GM21515 (cell line): Measurements from ENCODE around the gene PDK3.

ENCODE experiments used
- ATAC-seq: cut with Tn5 transposase; IDR thresholded peaks from one replicate; pipeline ENCODE4 v1.9.1; 2021; ENCODE audit not compliant: unreplicated experiment

Gene PDK3

GRCh38 chrX:24464836-24465531, at the start of gene PDK3:
Gene PDK3 (plus strand): TSS chrX:24465286. CDS start chrX:24465456, 170 bp downstream.
- ATAC-seq = peak; percentile 97

GRCh38 chrX:24415921-24416320, 49.2 kb upstream of the PDK3 start:
- no peak for ATAC-seq

GRCh38 chrX:24423960-24424359, 41.1 kb upstream of the PDK3 start:
- no peak for ATAC-seq

GRCh38 chrX:24424948-24425347, 40.1 kb upstream of the PDK3 start:
- ATAC-seq = no peak

- ATAC-seq = no peak
Observed at GRCh38 chrX:24425806-24426205, 39.3 kb upstream of the PDK3 start.

GRCh38 chrX:24426340-24426913, 38.7 kb upstream of the PDK3 start:
- no peak for ATAC-seq

GRCh38 chrX:24426921-24427746, 38.0 kb upstream of the PDK3 start:
- ATAC-seq = no peak

GRCh38 chrX:24427747-24428019, 37.4 kb upstream of the PDK3 start:
- ATAC-seq = no peak

- ATAC-seq = no peak
Observed at GRCh38 chrX:24428516-24428915, 36.6 kb upstream of the PDK3 start.

- ATAC-seq = no peak
Observed at GRCh38 chrX:24435060-24435459, 30.0 kb upstream of the PDK3 start.

GRCh38 chrX:24443918-24444317, 21.2 kb upstream of the PDK3 start:
- no peak for ATAC-seq

- ATAC-seq = no peak
Observed at GRCh38 chrX:24444645-24445044, 20.4 kb upstream of the PDK3 start.

GRCh38 chrX:24448762-24449250, 16.3 kb upstream of the PDK3 start:
- no peak for ATAC-seq

- ATAC-seq = no peak
Observed at GRCh38 chrX:24463077-24463476, 2.0 kb upstream of the PDK3 start.

- no peak for ATAC-seq
Observed at GRCh38 chrX:24464498-24464835, 619 bp upstream of the PDK3 start.

- peak; percentile 28 for ATAC-seq
Observed at GRCh38 chrX:24465532-24465865, 413 bp downstream of the PDK3 start.

- ATAC-seq = no peak
Observed at GRCh38 chrX:24466025-24466424, 939 bp downstream of the PDK3 start.

- ATAC-seq = no peak
Observed at GRCh38 chrX:24468245-24468644, 3.2 kb downstream of the PDK3 start.

GRCh38 chrX:24471808-24472207, 6.7 kb downstream of the PDK3 start:
- ATAC-seq = no peak

GRCh38 chrX:24475480-24475879, 10.4 kb downstream of the PDK3 start:
- no peak for ATAC-seq

- ATAC-seq = no peak
Observed at GRCh38 chrX:24478509-24478908, 13.4 kb downstream of the PDK3 start.

GRCh38 chrX:24479924-24480323, 14.8 kb downstream of the PDK3 start:
- ATAC-seq = peak; percentile 93
